ENCODE measurements around the gene GPC5.
"Not testable (repeated sequence)": the region's sequence is repeated elsewhere in the genome, so short reads cannot be mapped to it uniquely, and the experiment has no call there.

Gene GPC5

DNA sequence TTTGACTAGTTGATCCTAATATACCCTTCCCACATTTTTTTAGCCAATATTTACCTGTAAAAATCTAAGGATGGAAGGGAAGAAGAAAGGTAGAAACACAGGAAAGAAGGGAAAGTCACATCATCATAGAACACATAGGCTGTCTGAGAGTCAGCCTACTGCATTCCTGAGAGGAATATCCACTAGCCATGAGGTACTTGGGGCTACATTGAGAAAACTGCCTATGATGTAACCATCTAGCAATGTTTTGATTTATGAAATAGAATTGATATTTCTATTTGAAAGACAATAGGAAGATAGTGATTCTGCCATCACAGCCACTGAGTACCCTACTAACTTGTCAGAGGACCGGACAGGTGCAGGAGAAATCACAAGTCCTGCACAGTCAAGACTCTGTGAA lies 873.8 kb downstream of the GPC5 start:
- TF ChIP-seq, protein P1, sequence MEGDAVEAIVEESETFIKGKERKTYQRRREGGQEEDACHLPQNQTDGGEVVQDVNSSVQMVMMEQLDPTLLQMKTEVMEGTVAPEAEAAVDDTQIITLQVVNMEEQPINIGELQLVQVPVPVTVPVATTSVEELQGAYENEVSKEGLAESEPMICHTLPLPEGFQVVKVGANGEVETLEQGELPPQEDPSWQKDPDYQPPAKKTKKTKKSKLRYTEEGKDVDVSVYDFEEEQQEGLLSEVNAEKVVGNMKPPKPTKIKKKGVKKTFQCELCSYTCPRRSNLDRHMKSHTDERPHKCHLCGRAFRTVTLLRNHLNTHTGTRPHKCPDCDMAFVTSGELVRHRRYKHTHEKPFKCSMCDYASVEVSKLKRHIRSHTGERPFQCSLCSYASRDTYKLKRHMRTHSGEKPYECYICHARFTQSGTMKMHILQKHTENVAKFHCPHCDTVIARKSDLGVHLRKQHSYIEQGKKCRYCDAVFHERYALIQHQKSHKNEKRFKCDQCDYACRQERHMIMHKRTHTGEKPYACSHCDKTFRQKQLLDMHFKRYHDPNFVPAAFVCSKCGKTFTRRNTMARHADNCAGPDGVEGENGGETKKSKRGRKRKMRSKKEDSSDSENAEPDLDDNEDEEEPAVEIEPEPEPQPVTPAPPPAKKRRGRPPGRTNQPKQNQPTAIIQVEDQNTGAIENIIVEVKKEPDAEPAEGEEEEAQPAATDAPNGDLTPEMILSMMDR (IDR thresholded peaks at IDR 0.05; ENCODE audit: control extremely low read depth, extremely low read depth, low read depth, missing control alignments) = no peak
- ChIA-PET CTCF (no interaction called here), POLR2A (no interaction called here)
- DNase-seq (ENCODE audit: extremely low spot score) = no peak

DNA sequence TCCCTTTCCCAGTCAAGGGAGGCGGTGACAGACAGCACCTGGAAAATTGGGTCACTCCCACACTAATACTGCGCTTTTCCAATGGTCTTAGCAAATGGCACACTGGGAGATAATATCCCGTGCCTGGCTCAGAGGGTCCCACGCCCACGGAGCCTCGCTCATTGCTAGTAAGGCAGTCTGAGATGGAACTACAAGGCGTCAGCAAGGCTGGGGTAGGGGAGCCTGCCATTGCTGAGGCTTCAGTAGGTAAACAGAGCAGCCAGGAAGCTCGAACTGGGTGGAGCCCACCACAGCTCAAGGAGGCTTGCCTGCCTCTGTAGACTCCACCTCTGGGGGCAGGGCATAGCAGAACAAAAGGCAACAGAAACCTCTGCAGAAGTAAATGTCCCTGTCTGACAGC lies 882.6 kb downstream of the GPC5 start:
- DNase-seq (ENCODE audit: extremely low spot score); POLR2A ChIA-PET; CTCF ChIA-PET: not testable (repeated sequence)

DNA sequence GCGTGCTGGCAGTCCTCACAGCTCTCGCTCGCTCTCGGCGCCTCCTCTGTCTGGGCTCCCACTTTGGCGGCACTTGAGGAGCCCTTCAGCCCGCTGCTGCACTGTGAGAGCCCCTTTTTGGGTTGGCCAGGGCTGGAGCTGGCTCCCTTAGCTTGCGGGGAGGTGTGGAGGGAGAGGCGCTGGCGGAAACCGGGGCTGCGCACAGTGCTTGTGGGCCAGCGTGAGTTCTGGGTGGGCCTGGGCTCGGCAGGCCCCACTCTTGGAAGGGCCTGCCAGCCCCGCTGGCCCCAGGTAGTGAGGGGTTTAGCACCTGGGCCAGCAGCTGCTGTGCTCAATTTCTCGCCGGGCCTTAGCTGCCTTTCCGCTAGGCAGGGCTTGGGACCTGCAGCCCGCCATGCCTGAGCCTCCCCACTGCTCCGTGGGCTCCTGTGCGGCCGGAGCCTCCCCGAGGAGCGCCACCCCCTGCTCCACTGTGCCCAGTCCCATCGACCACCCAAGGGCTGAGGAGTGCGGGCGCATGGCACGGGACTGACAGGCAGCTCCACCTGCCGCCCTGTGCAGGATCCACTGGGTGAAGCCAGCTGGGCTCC lies 892.4 kb downstream of the GPC5 start:
- CTCF ChIA-PET, POLR2A ChIA-PET: not testable (repeated sequence)

DNA sequence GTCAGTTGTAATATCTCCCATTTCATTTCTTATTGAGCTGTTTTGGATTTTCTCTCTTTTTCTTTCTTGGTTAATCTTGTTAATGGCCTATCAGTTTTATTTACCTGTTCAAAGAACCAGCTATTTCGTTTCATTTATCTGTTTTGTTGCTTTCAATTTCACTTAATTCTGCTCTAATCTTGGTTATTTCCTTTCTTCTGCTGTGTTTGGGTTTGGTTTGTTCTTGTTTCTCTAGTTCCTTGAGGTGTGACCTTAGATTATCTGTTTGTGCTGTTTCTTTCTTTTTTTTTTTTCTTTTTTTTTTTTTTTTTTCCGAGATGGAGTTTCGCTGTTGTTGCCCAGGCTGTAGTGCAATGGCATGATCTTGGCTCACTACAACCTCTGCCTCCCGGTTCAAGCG lies 896.1 kb downstream of the GPC5 start:
- CTCF ChIA-PET; POLR2A ChIA-PET; DNase-seq (ENCODE audit: extremely low spot score): not testable (repeated sequence)

More for the DNA sequence above, 892.4 kb downstream of the GPC5 start:
- DNase-seq (ENCODE audit: extremely low spot score) = not testable (repeated sequence)

DNA sequence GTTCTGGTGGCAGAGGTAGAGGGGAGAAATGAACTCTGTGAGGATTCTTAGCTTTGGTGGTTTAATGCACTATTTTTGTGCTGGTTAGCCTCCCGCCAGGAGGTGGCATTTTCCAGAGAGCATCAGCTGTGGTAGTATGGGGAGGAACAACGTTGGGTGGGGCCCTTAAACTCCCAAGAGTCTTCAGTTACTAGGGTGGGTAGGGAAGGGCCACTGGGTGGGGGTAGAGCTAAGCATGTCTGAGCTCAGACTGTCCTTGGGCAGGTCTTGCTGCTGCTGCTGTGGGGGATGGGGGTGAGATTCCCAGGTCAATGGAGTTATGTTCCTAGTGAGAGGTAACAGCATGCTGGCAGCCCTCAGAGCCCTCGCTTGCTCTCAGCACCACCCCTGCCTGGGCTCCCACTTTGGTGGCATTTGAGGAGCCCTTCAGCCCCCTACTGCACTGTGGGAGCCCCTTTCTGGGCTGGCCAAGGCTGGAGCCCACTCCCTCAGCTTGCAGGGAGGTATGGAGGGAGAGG lies 897.8 kb downstream of the GPC5 start:
- CTCF ChIA-PET; DNase-seq (ENCODE audit: extremely low spot score); POLR2A ChIA-PET: not testable (repeated sequence)

DNA sequence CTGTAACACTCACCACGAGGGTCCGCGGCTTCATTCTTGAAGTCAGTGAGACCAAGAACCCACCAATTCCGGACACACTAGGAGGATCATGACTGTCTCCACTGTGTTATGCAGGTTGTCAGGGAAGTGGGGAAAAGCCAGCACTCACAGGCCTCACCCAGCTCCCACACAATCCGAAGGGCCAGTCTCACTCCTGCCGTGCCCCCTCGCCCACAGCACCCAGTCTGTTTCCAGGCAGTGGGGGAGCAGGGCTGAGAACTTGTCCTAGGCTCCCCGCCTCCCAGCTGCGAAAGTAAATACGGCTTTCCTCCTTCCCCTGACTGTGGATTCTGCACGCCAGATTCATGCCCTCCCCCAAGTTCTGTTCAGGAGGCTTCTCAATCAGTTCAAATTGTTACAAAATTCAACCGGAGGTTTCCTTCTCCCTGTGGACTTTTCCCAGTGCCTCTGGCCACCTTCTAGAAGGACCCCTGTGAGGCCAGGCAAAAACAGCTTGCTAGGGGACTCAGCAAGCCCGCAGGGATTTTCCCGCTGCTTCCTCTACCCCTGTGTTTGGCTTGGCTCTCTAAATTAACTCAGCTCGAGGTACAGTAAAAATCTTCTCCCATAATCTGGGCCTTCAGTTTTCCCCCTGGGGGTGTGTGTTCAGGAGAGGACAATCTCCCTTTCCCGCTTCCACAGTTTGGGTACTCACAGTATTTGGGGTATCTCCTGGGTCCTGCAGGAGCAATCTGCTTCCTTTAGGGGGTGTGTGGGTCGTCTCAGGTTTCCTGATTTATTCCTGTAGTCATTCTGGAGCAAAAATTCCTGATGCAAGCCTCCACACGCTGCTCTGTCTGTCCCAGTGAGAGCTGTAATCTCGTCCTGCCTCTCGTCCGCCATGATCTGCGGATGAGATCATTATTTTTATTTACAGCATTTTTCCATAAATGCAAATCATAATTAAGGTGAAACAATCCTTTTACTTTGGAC lies 899.8 kb downstream of the GPC5 start:
- ChIA-PET POLR2A (no interaction called here), CTCF (no interaction called here)
- TF ChIP-seq, protein P1 (IDR thresholded peaks at IDR 0.05; ENCODE audit: control extremely low read depth, extremely low read depth, low read depth, missing control alignments) = no peak
- DNase-seq (ENCODE audit: extremely low spot score) = no peak

DNA sequence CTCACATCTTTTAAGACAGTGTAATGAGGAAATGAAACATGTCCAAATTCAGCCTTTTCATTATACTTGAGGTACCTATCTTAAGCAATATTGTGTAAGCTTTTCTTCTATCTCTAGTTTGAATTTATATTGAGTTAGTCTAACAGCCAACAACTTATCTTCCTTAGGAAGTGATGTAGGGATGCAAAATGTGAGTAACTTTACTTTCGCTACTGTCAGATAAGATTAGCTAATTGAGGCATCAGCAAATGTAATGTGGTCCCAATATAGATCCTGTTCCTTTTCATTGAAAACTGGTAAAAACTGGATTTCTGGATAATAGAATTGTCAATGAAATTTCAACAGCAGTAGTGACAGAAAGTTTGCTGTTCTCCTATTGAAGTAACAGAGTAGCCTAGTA lies 902.2 kb downstream of the GPC5 start:
- TF ChIP-seq, protein P1 (IDR thresholded peaks at IDR 0.05; ENCODE audit: control extremely low read depth, extremely low read depth, low read depth, missing control alignments) = no peak
- ChIA-PET CTCF (no interaction called here), POLR2A (no interaction called here)
- no peak for DNase-seq (ENCODE audit: extremely low spot score)

DNA sequence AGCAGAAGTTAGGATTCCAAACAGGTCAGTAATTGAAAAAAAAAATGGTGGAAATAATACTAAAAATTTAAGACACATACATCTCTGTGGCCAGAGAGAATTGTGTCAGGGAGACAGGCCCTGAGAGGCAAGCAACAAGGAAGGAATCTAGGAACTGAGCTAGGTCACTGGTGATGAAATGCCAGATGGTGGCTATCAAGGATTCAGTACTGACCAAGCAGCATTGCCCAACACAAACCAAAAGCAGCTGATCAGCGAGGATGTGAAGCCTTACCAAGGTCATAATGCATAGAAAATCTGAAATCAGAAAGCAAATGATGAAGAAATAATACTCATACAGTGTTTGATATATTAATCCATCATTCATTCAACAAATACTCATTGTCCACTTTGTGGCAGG lies 905.0 kb downstream of the GPC5 start:
- TF ChIP-seq, protein P1 (IDR thresholded peaks at IDR 0.05; ENCODE audit: control extremely low read depth, extremely low read depth, low read depth, missing control alignments) = no peak
- no peak for DNase-seq (ENCODE audit: extremely low spot score)
- POLR2A ChIA-PET = no interaction called here
- CTCF ChIA-PET = no interaction called here

Data from GM10248 (cell line).